ENCODE results near the gene VTN. TPM values are rescaled to one million over a fixed set of nuclear protein-coding genes. Genes with fewer than 3 reads are reported as not detected.
A peak's percentile ranks its signal among the peaks of the same experiment; 100 is the strongest.

VTN gene
- total and polyA plus RNA-seq, 10 donors: 0.84 to 4.0 (median 1.6) TPM

DNA sequence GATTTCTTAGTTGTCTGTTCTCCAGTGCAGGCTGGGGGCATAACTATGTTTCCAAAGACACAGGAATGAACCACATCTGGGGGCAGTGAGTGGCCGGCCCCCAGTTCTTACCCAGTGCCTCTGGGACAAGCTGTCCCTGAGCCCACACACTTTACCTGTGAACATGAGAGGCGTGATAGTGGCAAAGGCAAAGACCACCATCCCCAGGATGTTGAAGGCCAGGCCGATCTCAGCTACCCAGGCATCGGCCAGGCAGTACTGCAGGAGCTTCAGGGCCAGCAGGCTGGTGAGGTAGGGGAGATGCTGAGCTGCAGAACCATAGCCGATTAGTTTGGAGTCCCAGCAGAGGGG lies 34.3 kb upstream of the VTN start:
- DNase-seq: no peak
- peak overlapping the region in 5 of 8 donors; percentile 63 to 82 (median 74) for H3K27ac ChIP-seq
- intact Hi-C loops (cut with DNase I; ENCODE audit: low total_unique reads): no loop called here
- H3K27me3 ChIP-seq (replicated peaks in 1 of 7): no peaks in the 10 kb centered on the region
- no peaks in the 10 kb centered on the region for H3K9me3 ChIP-seq
- 91 to 94% (median 93%) methylated on average over 5 of the region's 5 CpGs for WGBS, 5 donors
- TF ChIP-seq POLR2A (IDR thresholded peaks at IDR 0.05) (no peak), POLR2AphosphoS5 (IDR thresholded peaks at IDR 0.05) (no peak)
- TF ChIP-seq, protein P1, sequence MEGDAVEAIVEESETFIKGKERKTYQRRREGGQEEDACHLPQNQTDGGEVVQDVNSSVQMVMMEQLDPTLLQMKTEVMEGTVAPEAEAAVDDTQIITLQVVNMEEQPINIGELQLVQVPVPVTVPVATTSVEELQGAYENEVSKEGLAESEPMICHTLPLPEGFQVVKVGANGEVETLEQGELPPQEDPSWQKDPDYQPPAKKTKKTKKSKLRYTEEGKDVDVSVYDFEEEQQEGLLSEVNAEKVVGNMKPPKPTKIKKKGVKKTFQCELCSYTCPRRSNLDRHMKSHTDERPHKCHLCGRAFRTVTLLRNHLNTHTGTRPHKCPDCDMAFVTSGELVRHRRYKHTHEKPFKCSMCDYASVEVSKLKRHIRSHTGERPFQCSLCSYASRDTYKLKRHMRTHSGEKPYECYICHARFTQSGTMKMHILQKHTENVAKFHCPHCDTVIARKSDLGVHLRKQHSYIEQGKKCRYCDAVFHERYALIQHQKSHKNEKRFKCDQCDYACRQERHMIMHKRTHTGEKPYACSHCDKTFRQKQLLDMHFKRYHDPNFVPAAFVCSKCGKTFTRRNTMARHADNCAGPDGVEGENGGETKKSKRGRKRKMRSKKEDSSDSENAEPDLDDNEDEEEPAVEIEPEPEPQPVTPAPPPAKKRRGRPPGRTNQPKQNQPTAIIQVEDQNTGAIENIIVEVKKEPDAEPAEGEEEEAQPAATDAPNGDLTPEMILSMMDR (IDR thresholded peaks at IDR 0.05 in 8 of 11, conservative IDR thresholded peaks at IDR 0.05 in 3 of 11): no peak
- peaks cover 0 to 28% (median 3%) of the 10 kb centered on the region in 6 donors for H3K36me3 ChIP-seq
- H3K4me3 ChIP-seq: peak overlapping the region in 2 of 8 donors; percentile 90 to 96
- peaks cover 8 to 57% (median 27%) of the 10 kb centered on the region in 6 donors for H3K4me1 ChIP-seq

DNA sequence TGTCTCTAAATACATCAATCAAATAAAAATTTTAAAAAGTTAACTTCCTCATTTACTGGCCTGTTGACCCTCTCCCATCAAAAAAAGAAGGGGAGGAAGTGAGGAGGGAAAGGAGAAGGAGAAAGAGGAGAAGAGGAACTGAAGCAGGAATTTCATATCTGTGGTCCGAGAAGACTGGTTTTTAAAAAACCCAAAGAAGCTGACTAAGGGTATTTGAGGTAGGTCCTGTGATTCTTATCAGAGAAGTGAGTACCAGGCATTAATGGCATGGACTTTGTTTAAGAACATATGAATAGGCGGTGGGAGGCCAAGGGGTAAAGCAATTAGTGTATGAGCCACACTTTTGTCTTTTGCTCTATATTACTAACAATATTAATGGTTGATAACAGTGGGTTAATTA lies 33.9 kb upstream of the VTN start:
- no peak for DNase-seq
- TF ChIP-seq POLR2A (IDR thresholded peaks at IDR 0.05): no peak
- no peak for TF ChIP-seq POLR2AphosphoS5 (IDR thresholded peaks at IDR 0.05)
- TF ChIP-seq, protein P1 (IDR thresholded peaks at IDR 0.05 in 8 of 11, conservative IDR thresholded peaks at IDR 0.05 in 3 of 11): no peak
- H3K4me3 ChIP-seq: peak overlapping the region in 1 of 8 donors; percentile 90
- H3K9me3 ChIP-seq: no peaks in the 10 kb centered on the region
- no peaks in the 10 kb centered on the region for H3K27me3 ChIP-seq (replicated peaks in 1 of 7)
- 55 to 70% (median 68%) methylated on average over 2 of the region's 2 CpGs for WGBS, 5 donors
- H3K36me3 ChIP-seq: peaks cover 0 to 32% (median 5%) of the 10 kb centered on the region in 6 donors
- intact Hi-C loops (cut with DNase I; ENCODE audit: low total_unique reads): no loop called here
- peak overlapping the region in 3 of 8 donors; percentile 67 to 82 (median 75) for H3K27ac ChIP-seq
- peaks cover 8 to 57% (median 27%) of the 10 kb centered on the region in 6 donors for H3K4me1 ChIP-seq

DNA sequence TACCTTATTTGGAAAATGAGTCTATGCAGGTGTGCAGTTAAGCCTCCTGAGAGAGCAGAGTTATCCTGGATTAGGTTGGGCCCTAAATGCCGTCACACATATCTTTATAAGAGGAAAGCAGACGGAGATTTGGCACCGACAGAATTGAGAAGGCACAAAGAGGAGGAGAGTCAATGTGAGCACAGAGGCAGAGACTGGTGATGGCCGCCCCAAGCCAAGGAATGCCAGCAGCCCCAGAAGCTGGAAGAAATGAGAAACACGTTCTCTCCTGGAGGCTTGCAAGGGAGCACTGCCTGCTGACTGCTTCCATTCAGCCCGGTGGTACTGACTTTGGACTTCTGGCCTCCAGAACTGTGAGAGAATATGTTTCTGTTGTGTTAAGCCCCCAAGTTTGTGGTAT lies 32.7 kb upstream of the VTN start:
- TF ChIP-seq POLR2A (IDR thresholded peaks at IDR 0.05) (no peak), POLR2AphosphoS5 (IDR thresholded peaks at IDR 0.05) (no peak)
- TF ChIP-seq, protein P1 (IDR thresholded peaks at IDR 0.05 in 8 of 11, conservative IDR thresholded peaks at IDR 0.05 in 3 of 11): no peak
- Histone ChIP-seq H3K9me3 (no peaks in the 10 kb centered on the region), H3K4me3 (no peak overlapping the region), H3K4me1 (peaks cover 8 to 60% (median 27%) of the 10 kb centered on the region in 6 donors), H3K27ac (peak overlapping the region in 4 of 8 donors; percentile 2 to 82 (median 27)), H3K36me3 (peaks cover 0 to 44% (median 7%) of the 10 kb centered on the region in 6 donors), H3K27me3 (replicated peaks in 1 of 7) (no peaks in the 10 kb centered on the region)
- no peak for DNase-seq
- 92 to 96% (median 95%) methylated on average over 6 of the region's 6 CpGs for WGBS, 5 donors
- intact Hi-C loops (cut with DNase I; ENCODE audit: low total_unique reads): no loop called here

DNA sequence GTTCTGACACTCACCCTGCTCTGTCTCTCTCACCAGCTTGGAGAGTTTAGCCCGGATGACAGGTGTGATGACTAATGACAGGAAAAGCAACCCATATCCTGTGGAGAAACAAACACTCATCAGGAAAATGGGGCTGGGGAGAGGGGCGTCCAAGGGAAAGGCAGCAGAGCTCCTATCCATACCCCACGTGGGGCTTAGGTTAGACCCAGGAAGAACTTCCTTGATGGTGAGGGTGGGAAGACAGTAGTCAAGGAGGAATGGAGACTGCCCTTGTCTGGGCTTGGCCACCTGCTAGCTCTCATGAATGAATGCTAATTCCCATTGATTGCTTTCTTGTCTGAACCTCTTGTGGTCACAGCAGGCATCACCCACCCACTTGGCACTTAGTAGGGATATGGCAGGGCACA lies 32.1 kb upstream of the VTN start:
- 26 to 45% (median 37%) methylated on average over 3 of the region's 3 CpGs for WGBS, 5 donors
- Histone ChIP-seq H3K9me3 (no peaks in the 10 kb centered on the region), H3K27me3 (replicated peaks in 1 of 7) (no peaks in the 10 kb centered on the region), H3K4me3 (no peak overlapping the region), H3K27ac (peak overlapping the region in 4 of 8 donors; percentile 19 to 82 (median 31)), H3K4me1 (peaks cover 8 to 61% (median 27%) of the 10 kb centered on the region in 6 donors), H3K36me3 (peaks cover 0 to 50% (median 7%) of the 10 kb centered on the region in 6 donors)
- TF ChIP-seq POLR2A (IDR thresholded peaks at IDR 0.05) (no peak), POLR2AphosphoS5 (IDR thresholded peaks at IDR 0.05) (no peak)
- TF ChIP-seq, protein P1 (IDR thresholded peaks at IDR 0.05 in 8 of 11, conservative IDR thresholded peaks at IDR 0.05 in 3 of 11): no peak
- intact Hi-C loops (cut with DNase I; ENCODE audit: low total_unique reads): no loop called here
- DNase-seq: no peak
